Stimulated activated CD4-positive, alpha-beta T cell treated with anti-CD3 and anti-CD28 coated beads, Interleukin-15, amount 100 ng/mL, for 1 hour (primary cell): Measurements from ENCODE around the gene TRIM74.
"Not testable (repeated sequence)": the region's sequence is repeated elsewhere in the genome, so short reads cannot be mapped to it uniquely, and the experiment has no call there.

Experiments used
- DNase-seq, 2 donors: peaks; one replicate each; pipeline ENCODE4 v3.0.0-alpha.2; 2020; ENCODE audit warnings: low read depth in 1 of 2, low spot score in 1 of 2

TRIM74 gene

DNA sequence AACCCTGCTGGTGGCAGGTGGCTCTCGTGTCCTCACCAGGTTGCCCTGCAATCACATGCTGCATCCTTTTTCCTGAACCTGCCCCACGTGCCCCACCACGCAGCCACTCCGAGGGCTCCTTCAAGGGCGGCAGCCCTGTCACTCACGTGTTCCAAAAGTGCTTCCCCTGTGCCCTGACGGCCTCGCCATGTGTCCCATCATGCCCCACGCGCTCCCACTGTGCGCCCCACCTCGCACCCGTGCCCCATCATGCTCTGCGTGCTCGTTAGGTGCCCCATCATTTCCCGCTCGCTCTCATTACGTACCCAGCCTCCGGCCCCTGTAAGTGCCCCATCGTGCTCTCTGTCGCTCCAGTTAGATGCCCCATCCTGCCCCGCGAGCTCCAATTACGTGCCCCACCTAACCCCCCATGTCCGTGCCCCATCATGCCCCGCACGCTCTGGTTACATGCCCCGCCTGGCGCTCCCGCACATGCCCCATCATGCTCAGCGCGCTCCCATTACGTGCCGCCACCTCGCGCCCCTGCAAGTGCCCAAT lies at the start of gene TRIM74:
TRIM74 (minus strand) TSS at position 487 of the 537 bp plus-strand sequence. CDS start 3,309 bp downstream, outside the sequence.
- DNase-seq = not testable (repeated sequence)

DNA sequence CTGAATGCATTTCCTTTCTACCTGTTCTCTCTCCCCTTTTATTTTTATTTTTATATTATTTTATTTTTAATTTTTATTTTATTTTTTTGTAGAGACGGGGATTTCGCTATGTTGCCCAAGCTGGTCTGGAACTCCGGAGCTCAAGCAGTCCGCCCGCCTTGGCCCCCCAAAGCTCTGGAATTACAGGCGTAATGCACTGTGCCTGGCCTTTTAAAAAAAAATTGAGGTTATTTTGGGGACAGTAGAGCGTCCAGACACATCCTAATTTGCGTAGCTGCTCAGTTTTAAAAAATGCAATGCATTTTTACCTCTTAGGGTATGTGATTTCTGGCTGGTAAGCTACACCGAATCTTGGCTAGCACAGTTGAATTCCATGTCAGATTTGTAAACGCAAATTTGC lies 37.2 kb upstream of the TRIM74 start:
- not testable (repeated sequence) for DNase-seq

DNA sequence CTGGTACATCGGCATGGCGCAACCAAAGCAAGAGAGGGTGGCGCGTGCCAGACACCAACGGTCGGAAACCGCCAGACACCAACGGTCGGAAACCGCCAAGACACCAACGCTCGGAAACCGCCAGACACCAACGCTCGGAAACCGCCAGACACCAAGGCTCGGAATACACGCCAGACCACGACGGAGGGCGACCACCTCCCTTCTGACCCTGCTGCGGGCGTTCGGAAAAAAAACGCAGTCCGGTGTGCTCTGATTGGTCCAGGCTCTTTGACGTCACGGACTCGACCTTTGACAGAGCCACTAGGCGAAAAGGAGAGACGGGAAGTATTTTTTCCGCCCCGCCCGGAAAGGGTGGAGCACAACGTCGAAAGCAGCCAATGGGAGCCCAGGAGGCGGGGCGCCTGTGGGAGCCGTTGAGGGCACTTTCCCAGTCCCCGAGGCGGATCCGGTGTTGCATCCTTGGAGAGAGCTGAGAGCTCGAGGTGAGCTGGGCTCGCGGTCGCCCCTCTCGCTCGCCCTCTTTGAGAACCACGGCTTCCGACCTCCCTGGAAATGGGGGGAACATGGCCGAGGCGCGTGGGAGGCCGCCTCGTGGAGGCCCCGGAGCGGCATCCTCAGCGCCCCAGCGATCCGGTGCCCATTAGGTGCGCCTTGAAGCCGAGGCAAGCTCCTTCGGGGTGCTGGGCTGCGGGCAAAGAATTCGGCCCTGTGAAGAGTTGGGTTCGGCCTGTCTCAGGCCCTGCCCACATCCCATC lies 36.6 kb upstream of the TRIM74 start:
- DNase-seq = peak; percentile 69 to 77

DNA sequence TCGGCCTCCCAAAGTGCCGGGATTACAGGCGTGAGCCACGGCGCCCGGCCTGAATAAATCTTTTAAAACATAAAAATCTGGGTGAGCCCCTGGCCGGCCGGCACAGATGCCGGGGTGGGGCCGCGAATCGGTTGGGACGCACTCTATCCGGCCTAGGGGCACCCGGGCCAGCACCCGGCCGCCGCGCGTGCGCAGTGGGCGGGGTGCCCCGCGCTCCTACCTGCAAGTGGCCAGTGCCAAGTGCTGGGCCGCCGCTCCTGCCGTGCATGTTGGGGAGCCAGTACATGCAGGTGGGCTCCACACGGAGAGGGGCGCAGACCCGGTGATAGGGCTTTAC lies 36.1 kb upstream of the TRIM74 start:
- peak; percentile 54 to 63 for DNase-seq

DNA sequence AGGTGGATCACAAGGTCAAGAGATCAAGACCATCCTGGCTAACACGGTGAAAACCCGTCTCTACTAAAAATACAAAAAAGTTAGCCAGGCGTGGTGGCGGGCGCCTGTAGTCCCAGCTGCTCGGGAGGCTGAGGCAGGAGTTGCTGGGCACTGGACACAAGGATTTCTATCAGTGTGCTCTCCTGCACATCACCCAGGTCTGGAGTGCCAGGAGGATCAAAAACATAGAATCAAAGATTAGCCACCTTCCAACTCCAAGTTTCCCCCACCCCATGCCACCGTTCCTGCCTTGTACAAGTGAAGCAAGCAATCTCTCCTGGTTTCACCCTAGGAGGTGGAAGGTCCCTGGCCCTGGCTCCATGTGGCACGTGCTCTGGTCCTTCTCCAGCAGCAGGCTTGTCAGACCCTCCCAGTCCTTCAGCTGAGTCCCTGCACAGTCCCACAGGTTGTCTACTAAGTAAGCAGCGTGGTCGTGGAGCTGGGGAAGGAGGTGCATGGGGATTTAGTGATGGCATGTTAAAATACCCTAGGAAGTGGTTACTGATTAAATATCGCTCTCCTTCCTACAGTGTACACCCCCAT lies 28.7 kb upstream of the TRIM74 start:
- DNase-seq = not testable (repeated sequence)

DNA sequence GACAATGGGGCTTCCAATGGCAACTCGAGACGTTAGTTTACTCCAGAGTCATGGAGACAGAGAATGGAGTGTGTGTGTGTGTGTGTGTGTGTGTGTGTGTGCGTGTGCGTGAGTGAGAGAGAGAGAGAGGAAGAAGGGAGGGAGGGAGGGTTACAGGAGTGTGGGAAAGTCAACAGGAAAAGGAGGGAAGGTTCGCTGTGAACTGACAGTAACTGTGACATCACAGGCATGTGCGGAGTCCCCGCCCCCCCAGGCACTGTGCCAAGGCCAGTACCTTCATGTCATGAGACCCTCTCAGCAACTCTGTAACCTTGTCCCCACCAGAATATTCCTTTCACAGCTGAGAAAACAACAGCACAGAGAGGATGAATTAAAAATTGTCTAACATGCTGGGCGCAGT lies 28.2 kb upstream of the TRIM74 start:
- DNase-seq = not testable (repeated sequence)

DNA sequence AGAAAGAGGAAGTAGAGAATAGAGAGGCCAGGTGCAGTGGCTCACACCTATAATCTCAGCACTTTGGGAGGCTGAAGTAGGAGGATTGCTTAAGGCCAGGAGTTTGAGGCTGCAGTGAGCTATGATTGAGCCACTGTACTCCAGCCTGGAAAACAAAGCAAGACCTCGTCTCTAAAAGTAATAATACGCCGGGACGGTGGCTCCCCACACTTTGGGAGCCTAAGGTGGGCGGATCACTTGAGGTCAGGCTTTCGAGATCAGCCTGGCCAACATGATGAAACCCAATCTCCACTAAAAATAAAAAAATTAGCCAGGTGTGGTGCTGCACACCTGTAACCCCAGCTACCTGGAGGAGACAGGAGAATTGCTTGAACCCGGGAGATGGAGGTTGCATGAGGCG lies 26.2 kb upstream of the TRIM74 start:
- not testable (repeated sequence) for DNase-seq

DNA sequence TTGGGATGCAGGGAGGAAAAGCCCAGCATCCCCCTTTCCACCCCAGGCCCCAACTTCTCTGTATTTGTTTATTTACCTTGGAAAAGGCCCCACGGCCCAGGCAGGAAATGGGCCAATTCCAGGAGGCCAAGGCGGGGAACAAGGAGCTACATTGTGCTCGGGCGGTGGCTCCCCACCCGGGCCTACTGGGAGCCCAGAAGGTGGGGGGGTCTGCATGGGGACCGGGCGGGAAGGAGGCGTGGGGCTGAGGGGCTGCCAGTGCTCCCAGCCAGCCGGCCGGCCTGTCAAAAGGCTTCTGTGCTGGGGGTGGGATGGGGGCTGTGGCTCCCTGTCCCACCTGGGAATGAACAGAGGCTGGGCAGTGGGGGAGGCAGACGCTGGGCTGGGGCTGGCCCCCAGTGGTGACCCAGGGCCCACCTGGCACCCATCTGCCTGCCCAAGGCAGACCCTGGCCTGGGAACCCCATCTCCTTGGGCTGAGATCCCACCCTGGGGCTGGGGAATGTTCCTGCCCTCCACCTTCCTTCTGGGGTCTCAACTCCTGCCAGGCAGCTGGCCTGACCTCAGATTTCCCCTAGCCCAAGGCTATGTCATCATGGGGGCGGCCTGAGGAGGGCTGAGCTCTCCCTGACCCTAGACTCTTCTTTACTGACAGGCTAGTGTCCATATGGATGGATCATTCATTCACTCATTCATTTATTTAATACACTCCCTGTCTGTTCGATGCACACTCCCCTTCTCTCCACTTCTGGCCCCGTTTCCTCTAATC lies 21.1 kb upstream of the TRIM74 start:
- not testable (repeated sequence) for DNase-seq

DNA sequence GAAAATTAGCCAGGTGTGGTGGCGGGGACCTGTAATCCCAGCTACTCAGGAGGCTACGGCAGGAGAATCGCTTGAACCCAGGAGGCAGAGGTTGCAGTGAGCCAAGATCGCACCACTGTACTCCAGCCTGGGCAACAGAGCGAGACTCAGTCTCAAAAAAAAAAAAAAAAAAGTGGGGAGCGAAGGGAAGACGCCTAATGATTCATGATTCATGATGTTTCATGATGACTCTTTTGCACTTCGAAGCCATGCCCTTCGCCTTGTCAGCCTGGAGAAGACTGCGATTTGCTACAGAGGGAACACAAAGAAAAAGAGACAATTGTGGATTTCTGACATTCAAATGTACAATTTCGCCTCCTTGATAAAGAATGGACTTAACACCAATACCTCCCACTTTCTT lies 12.8 kb upstream of the TRIM74 start:
- not testable (repeated sequence) for DNase-seq

DNA sequence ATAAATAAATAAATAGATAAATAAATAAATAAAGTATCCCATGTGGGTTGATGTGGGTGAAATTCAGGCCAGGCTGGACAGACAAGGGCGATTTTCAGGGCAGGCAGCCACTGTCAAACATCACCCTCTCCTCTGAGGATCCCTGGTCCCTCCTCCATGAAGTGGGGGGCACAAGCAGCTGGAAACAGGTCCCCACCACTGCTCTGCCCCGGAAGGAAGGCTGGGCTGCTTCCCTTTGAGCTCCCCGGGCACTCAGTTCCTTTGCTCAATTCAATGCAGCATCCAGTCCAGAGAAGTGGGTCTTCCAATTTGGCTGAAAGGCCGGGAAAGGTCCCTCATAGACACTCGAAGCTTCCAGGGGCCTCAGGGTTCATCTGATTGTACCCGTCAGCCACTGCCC lies 11.1 kb upstream of the TRIM74 start:
- DNase-seq = not testable (repeated sequence)

DNA sequence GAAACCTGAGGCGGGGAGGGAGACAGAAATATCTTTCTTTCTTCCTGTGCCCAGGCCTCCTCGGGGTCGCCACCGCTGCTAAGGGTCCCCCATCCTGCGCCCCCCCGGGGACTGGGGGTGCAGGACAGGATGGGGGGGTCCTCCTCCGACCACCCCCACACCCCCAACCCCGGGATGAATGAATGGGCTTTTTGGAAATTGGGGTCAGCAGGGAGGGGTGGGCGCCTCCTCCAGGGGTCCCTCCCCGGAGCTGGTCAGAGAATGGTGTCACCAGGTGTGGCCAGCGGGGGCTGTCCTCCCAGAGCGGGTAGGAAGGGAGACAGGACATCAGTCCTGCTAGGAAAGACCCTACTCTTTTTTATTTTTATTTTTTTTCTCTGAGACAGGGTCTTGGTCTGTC lies 7.2 kb upstream of the TRIM74 start:
- DNase-seq = not testable (repeated sequence)

DNA sequence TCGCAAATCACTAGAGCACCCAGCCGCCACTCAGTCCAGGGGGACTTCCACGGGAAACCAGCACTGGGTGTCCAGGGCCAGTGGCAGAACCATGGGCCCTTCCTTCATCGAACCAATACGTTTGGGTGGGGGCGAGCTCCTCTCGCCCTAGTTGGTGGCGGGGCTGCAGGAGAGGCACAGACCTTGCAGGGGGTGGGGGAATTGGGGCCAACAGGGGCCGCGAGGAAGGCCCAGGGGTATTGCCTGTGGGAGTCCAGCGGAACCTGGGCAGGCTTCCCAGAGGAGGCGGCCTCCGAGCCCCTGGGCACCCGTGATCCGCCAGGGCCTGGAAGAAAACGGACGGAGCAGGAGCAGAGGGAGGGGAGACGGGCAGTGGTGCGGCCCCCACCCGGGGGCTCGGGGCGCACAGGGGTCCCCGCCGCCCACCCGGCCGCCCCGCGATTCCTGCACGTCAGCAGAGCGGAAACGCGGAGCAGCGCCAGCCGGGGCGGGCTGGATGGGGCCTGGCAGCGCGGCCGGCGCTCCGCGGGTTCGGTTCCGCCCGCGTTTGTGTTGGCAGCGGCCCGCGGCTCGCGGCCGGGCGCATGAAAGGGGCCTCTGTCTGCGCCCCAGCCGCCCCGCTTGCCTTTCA lies 6.5 kb upstream of the TRIM74 start:
- DNase-seq = not testable (repeated sequence)

DNA sequence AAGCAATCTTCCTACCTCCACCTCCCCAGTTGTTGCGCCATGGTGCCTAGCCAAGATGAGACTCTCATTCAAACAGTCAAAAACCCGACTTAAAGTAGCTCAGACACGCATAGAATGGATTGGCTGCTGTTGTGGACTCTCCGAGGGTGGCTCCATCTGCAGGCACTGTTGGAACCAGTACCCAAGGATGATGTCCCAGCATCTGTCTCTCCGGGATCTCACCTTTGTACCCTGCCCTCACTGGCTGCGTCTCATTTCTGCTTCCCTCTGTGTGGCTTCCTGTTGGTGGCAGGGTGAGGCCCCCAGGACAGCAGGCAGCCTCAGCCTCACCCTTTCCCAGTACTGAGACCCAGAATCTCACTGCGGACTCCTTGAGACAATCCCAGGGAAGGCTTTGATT lies 5.5 kb upstream of the TRIM74 start:
- DNase-seq = not testable (repeated sequence)

DNA sequence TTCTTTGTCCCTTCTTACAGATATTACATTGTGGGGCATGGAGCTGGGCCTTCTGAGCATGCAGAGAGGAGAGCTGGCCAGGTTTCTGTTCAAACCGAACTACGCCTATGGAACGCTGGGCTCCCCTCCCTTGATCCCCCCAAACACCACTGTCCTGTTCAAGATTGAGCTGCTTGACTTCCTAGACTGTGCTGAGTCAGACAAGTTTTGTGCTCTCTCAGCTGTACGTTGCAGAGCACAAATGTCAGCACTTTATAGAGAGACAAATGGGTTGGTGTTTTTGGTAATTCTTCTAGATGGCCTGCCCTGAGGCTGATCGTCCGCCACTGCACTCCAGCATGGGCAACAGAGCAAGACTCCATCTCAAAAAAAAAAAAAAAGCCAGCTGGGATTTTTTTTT lies 2.2 kb upstream of the TRIM74 start:
- not testable (repeated sequence) for DNase-seq

DNA sequence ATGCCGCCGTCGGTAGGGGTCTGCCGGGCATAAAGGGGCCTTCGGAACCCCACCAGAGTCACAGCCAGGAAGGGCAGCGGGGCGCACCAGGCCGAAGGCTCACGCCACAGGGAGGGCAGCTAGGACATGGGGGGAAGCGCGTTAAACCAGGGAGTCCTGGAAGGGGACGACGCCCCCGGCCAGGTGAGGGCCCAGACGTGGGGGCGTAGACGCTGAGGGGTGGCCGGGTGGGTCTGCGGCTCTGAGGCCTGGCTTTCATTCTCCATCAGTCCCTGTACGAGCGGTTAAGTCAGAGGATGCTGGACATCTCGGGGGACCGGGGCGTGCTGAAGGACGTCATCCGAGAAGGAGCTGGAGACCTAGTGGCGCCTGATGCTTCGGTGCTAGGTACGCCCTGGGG lies 422 bp upstream of the TRIM74 start:
- DNase-seq = not testable (repeated sequence)

DNA sequence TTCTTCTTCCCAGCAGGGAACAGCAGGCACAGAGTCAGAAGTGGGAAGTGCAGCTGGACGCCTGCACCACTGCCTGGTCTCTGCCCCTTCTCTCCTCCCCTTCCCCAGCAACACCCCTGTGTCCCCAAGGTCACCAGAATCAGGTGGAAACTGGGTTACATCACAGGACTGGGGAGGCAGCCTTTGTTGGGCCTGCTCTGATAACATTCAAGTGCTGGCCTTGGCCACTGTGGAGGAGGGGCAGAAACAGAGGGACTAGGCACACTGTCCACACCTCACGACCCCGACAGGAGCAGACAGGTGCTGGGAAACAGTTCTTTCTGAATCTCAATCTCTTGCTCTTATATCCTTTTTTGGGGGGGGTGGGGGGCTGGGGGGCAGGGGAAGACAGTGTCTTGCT lies 2.4 kb downstream of the TRIM74 start:
- DNase-seq = not testable (repeated sequence)

DNA sequence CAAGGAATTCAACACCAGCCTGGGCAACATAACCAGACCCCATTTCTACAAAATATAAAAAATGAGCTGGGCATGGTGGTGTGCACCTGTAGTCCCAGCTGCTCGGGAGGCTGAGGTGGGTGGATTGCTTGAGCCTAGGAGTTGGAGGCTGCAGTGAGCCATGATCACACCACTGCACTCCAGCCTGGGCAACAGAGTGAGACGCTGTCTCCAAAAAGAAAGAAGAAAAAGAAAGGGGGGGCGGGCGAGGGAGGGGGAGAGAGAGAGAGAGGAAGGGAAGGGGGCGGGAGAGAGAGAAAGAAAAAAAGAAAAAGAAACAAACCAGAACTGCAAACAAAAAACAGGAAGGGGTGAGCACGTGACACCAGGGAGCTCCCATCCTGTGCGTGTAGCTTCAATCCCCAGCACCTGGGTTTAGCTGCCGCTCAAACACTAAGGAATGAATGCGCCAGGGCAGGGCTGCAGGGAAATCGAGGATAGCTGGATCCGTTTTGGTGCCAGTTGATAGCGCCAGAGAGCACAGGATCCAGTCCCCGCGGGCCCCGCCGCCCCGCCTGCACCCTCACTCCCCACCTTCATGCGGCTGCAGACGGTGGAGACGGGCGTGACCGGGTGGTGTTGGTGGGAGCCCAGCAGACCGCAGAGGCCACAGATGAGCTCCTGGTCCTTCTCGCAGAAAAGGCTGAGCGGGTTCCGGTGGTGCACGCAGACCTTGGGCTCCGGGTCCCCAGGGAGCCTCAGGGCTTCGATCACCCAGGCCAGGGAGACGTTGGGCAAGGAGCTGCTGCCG lies 3.9 kb downstream of the TRIM74 start:
- DNase-seq = not testable (repeated sequence)

DNA sequence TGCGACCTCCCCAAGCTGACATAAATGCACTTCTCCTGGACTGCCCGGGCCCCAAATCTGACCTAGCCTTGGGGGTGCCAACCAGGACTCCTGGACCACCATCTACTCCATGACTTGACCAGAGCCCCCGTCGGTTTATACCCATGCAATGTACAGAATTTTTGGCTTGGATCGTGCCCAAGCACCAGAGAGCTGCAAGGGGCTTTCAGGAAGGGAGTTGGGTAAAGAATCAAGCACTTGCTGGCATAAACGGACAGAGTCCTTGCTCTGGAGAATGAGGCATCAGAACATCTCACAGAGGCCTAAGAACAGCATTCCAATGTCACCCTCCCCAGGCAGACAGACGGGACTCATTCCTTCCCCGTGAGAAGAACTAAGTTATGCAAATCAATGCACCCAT lies 6.2 kb downstream of the TRIM74 start:
- DNase-seq = not testable (repeated sequence)

DNA sequence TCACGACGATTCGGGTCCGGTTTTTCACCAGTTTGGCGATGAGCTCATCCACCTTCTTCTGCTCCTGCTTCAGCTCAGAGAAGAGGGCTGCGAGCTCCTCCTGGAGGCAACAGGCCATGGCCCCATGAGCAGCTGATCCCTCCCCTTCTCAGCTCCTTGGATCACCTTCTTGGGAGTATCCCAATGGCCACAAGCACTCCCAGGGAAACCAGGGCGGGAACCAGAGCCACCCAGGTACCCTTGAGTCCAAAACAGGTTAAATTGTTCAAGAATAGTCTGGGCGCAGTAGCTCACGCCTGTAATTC lies 8.0 kb downstream of the TRIM74 start:
- DNase-seq = not testable (repeated sequence)

DNA sequence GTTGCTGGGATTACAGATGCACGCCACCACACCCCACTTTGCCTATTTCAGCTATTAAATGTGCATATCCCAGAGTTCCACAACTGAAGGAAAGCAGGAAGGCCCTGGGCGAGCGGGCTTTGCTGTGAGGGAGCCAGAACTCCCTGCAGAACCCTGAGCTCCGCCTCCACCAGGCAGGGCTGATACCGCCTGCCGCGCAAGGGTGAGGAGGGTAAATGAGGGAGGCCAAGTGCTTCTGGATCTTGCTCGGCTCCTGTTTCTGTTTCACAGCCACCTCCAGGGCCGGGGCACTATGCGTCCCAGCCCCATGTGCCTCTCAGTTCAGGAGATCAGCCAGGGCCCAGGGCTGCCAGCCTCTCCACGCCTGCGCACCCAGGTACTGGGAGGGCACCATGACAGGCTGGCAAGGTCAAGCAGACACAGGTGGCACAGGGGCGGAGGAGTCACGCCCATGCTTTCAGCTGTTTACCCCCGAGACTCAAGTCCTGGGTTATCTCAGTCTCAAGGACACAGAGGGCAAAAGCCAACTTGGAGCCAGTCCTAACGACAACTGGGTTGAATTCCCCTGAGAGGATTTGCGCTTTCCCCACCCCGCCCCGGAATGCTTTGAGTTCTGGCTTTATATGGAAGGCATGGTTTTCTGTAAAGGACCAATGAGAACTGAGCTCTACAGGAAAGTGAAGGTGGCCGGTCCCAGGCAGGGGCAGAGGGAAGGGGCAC lies 8.5 kb downstream of the TRIM74 start:
- DNase-seq = not testable (repeated sequence)
